Muscle of arm (tissue), 12 donors: ENCODE results near the gene TMEM213. TPM values are rescaled to one million over a fixed set of nuclear protein-coding genes. Genes with fewer than 3 reads are reported as not detected.

Experiments
- DNase-seq: peaks from one replicate; pipeline ENCODE4 v3.0.0-alpha.2; 2013
- polyA plus RNA-seq, 12 donors: library from polyadenylated mRNA; unstranded; fragments of 120-200 nt; gene quantifications; one replicate each; pipeline ENCODE4 v1.2.1, GENCODE V29; 2013; ENCODE audit not compliant: insufficient read length in 12 of 12

The TMEM213 gene
- polyA plus RNA-seq, 12 donors, result 0.03 to 0.30 (median 0.12) TPM; not detected in 4

DNA sequence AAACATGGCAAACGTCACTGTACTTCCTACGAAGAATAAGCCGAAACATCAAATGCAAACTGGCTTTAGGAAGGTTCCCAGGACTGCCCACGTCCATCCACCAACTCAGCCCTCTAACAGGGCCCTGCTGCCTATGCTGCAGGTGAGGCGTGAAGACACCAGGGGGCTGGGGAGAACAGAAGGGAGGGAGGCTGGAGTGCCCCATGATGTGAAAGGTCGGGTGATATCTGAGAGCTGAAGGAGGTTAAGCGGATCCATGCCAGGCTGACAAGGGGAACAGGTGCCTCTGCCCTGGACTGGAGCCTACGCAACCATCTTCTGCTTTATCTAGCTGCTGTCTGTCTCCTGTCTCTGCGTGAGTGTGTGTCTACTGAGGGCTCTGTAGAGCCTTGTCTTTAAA is 40.4 kb downstream of the TMEM213 start:
- DNase-seq, result no peak

DNA sequence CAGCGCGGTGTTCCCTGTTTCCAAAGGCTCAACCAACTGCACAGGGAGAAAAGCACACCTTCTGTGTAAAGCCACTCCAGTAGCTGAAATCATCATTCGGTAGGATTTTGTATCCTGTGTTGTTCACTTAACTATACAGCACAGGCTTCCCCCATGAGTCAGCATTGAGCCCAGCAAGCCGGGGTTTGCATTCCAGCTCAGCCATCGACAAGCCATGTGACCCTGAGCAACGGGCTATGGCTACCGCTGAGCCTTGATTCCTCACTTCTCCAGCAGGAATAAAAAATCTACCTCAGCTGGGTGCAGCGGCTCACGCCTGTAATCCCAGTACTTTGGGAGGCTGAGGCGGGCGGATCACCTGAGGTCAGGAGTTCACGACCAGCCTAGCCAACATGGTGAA is 44.3 kb downstream of the TMEM213 start:
- no peak for DNase-seq

DNA sequence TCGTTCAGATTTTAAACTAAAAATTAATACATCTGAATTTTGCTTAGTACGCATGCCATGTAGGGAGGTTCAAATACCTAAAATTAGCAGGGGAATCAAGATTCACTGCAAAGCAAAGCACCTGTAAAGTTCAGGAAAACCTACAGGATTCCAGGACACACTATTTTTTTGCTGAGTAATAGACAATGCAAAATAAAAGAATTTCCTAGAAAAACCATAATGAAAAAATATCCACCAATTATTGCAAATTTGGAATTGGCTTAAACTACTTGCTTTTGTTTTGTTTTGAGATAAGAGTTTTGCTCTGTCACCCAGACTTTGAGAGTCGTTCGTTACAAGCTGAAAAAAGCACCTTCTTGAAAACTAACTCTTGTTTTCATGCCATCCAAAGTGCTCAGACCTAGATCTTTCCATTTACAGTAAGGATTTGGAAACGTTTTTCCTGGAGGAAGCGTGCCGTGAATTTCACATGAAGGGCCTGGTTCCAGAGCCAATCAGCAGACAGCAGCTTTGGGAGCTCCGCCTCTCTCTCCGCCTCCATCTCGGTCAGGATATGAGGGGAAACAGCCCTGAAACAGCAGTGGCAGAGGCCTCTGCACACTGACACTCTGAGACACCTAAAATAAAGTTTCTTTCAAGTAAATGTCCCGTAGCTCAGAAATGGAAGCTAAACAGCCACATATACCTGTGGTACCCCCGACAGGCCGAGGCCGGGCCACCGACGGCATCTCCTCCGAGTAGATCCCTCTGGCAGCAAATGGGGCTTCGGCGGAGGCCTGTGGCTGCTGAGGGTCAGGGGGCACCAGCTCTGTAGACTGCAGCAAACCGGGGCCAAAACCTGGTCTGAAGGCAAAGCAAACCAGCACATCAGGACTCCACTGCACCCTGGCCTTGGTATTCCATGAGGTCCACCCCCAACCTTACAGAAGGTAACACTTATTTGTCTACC is 46.1 kb downstream of the TMEM213 start:
- no peak for DNase-seq

DNA sequence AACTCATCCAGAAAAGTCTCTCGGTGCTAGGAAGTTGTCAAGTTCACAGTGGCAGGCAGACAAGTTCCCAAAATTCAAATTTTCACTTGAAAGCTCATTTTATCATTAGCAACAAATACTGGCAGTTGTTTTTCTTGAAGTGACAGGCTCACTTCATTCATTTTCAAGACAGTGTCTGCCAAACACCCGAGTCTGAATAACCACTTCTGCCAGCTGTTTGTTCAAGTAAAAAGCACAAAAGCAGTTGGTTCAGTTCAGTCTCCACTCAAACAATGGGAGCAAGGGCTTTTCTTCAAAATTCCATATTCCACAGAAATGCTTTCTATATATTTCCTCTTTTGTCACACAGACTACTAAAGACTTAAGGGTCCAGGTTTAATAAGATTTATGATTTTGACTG is 47.9 kb downstream of the TMEM213 start:
- no peak for DNase-seq

DNA sequence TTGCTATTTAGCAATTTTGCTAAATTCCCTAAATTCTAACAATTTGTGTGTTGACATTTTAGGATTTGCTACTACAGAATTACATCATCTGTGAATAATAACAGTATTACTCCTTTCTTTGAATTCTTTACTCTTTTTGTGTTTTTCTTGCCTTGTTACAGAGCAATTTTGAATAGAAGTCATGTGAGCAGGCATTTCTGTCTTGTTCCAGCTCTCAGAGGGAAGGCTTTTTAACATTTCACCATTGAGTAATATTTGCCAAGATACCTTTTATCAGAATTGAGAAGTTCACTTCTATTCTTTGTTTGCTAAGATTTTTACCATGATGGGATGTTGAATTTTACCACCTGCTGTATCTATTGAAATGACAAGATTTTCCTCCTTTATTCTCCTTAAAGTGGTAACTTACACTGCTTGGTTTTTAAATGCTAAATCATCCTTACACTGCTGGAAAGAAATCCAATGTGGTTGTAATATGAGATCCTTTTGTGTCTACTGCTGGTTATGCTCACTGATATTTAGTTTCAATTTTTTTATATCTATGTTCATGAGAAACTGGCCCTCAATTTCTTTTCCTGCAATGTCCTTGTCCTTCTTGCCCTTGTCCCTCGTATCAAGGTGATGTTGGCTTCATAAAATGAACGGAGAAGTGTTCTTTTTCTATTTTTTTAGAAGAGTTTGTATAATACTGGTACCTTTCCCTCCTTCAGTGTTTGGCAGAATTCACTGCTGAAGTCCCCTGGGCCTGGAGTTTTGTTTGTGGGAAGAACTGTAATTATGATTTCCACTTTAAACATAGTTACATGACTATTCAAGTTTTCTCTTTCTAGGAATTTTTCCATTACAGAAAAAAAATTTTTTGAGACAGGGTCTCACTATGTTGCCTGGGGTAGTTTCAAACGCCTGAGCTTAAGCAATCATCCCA is 50.5 kb downstream of the TMEM213 start:
- peak; percentile 19 for DNase-seq

DNA sequence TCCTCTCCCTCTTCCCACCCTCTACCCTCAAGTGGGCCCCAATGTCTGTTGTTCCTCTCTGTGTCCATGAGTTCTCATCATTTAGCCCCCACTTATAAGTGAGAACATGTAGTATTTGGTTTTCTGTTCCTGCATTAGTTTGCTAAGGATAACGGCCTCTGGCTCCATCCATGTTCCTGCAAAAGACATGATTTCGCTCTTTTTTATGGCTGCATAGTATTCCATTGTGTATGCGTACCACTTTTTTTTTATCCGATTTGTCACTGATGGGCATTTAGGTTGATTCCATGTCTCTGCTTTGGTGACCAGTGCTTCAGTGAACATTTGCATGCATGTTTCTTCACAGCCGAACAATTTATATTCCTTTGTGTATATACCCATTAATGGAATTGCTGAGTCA is 51.9 kb downstream of the TMEM213 start:
- DNase-seq, result no peak

DNA sequence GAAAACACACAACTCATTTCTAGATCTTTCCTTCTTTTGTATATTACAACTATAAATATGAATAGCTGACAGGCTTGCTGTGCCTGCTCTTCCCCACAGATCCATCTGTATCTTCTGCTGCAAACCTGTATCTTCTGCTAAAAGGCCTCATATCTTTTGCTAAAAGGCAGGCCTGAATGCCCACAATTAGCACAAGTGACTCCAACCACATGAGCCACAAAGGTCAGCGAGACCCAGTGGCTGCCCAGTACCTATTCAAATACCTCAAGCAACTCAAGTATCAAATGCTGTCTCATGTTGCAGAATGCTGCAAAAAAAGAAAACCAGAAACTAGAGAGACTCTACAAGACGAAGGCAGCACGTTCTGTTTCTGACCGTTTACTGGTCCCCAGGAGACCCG is 54.7 kb downstream of the TMEM213 start:
- no peak for DNase-seq

DNA sequence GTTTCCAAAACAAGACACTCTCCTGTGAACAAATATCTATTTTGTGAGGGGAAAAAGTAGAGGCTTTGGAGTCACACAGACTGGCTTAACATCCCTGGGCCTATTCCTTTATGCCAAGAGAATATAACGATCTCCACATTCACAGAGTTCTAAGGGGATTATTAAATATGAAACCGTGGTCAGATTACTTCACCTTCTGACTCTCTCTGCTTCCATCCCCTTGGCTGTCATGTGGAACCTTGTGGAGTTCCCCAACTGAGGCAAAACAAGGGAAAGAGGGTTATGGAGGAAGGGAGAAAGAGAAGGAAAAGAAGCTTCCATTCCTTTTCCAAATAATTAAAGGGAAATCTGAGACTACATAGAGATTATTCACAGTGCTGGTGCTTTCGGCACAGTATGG is 55.7 kb downstream of the TMEM213 start:
- no peak for DNase-seq

DNA sequence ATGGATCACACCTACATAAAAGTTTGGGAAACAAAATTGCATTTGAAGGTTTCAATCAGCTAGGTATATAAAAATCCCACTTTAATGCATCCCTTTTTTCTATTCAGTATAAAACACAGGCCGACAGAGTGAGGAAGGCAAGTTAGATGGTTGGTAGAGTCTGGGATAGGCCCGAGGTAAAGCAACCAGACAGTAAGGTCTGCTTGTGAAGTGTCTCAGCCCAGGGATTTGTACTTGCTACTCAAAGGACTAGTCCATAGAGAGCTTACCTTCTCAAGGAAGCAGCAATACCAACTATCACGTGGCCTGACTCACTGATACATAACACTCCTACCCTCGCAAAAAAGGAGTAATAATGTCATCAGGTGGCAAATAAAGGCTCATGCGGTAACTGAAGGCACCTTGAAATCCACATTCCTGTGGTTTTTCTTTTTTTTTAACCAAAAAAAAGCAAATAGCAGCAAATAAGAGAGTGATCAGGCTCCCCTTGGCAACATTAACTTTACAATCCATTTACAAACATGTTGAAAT is 56.4 kb downstream of the TMEM213 start:
- no peak for DNase-seq

DNA sequence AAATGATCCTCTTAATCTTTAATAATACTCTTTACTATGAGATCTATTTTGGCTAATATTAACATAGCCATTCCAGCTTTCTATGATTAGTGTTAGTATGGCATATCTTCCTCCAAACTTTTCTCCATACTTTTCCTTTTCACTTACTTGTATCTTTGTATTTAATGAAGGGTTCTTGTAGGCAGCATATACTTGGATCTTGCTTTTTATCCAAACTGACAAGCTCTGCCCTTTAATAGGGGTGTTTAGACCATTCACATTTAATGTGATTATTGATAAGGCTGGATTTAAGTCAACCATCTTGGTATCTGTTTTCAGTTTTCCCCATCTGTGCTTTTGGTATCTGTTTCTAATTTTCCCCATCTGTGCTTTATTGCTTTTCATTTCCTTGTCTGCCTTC is 59.9 kb downstream of the TMEM213 start:
- no peak for DNase-seq

DNA sequence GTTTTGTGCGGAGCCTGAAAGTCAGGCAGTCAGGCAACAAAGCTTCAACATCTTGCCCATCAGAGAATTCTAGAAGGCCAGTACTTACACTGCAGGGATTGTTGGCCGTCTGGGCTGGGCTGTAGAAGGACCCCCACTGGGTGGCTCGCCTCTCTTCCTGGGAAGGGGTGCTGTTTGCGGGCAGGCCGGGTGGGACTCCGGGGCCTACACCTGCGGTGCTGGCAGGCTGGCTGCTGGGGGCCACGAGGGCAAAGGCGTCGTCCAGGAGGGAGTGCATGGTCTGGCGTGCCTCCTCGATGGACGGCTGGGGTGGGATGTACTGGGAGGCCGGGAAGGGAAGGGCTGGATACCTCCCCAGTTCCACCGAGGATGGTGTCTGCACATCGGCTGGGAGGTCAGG is 63.3 kb downstream of the TMEM213 start:
- no peak for DNase-seq

DNA sequence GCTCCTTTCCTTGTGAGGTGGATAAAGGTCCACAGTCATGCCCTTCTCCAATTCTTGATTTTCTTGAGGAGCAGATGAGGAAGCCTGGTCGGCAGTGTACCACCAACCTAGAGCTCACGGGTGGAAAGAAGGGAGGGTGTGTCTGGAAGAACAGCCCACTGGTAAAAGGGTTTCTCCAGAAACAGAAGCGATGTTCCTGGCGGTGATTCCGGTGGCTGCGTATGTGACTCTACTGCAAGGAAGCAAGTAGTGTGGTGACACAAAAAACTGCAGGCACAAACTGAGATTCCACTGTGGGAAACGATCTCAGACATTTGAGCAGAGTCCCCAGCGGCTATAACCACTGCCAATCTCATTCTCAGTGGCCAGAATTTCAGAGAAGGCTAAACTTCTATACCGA is 66.1 kb downstream of the TMEM213 start:
- no peak for DNase-seq

DNA sequence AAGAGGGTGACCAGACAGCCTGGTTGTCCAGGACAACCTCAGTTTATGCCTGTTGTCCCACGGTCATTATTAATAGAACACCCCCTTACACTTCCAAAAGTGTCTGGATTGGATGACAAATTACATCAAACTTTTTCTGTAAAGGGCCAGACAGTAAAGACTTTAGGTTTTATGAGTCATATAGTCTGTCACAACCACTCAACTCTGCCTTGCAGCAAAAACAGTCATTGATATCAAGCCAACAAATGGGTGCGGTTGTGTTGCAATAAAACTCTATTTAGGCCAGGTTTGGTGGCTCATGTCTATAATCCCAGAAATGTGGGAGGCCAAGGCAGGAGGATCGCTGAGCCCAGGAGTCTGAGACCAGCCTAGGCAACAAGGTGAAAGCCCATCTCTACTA is 66.9 kb downstream of the TMEM213 start:
- DNase-seq, result no peak

DNA sequence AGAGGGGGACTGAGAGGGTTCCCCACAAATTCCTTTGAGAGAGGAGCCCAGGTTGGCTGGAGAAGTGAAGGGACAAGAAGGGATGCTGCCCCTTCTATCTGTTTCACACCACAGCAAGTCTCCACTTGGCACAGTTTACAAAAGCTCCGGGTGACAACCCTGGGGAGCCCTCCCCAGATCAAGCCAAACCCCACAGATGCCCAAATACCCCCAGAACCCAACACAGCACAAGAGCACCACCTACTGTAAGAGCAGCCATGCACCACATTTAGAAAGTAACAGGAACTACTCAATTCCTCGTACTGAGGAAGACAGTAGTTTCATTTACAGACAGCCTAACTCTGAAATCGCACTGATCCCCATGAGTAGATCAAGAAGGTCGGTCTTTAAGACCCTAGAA is 68.0 kb downstream of the TMEM213 start:
- no peak for DNase-seq

DNA sequence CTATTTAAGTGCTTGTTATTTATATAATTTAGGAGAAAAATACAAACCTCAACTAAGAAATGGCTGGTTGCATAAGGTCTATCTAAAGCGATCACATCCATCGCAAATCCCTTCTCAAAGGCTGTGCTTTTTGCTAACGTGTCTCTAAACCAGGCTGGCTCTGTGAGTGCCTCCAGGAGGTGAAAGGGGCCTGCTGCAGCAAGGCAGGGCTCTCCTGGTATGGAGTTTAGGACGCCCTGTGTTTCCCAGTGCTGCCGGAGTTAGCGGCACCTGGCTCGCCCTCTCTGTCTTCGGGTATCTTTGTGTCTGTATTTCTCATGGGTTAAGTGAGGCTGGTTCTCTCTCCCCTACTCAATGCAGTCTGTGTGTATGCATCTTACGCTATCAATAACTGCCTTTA is 68.6 kb downstream of the TMEM213 start:
- no peak for DNase-seq

DNA sequence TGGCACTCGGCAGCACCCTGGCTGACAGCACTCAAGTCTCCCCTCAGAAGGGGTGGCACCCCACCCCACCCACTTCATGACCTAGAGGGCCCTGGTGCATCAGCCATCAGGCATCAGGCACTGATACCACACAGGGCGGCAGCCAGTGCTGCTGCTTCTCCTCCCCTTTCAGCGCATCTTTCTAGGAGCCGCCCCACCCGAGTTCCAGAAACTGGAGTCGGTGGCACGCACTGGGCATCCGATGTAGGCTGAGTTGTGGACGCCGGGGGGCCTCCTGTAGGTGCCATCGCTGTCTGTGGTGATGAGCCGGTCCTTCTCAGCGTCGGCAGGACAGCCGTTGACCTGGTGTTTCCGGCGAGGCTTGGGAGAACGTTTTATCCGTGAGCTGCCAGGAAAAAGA is 70.0 kb downstream of the TMEM213 start:
- DNase-seq, result no peak

DNA sequence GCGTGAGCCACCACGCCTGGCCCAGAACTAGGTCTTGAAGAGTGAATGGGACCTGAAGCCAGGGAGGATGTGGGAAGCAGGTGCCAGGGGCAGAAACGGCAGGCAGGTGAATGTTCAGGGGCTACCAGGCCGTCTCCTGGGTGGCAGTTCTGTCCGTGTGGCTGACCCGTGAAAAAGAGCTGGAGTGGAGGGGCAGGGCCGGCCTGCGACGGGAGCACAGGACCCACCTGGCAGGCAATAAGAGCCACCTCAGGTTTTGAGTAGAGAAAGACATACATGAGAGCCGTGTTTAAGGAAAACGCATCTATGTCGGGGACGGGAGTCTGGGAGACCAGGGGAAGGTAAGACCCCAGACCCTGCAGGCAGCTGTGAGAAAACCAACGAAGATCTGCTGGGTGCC is 70.9 kb downstream of the TMEM213 start:
- DNase-seq, result no peak

DNA sequence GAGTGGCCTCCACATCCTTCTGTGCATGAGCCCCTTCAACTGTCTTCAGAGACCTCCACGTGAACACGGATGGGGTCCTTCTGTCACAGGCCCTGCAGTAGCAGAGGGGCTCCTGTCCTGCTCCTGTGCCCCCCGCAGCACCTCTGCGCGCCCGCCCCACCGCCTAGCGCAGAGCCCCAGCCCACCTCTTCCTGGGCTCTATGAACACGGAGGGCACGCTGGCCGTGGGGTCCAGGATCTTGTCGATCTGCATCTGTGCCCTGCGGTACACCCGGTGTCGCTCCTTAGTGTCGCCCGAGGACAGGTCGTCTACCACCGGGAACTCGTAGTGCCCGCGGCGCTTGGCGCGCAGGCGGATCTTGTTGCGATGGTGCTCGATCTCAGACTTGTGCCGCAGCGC is 71.6 kb downstream of the TMEM213 start:
- no peak for DNase-seq

DNA sequence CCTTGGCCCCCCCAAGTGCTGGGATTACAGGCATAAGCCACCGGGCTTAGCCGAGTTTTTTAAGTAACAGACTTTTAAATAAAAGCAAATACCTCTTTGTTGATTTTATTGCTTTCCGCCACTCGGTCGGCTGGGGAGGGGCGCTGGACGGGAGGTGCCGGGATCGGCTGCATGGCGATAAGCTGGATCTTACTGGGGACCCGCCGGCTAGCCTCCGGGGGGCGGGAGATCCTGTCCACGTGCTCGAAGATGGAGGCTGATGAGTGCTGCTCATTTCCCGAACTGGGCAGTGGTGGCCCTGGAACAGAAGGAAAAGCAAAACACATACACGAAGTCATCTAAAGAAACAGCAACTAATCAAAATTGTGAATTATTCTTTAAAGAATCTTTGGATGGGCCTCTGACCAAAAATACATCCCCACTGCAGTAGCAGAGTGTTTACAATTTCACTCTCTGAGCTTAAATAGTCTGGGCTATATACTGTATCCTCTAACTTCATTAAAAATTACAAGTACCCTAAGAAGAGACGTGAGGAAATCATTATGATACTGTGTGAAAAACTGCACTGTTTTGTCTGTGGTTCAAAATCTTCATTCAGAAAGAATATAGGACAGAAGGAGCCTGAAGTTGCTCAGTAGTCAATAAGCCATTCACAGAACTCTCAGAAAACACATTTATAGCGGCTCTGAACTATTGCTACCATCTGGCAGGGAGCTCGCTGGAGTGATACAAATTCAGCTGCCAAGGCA is 73.4 kb downstream of the TMEM213 start:
- no peak for DNase-seq

DNA sequence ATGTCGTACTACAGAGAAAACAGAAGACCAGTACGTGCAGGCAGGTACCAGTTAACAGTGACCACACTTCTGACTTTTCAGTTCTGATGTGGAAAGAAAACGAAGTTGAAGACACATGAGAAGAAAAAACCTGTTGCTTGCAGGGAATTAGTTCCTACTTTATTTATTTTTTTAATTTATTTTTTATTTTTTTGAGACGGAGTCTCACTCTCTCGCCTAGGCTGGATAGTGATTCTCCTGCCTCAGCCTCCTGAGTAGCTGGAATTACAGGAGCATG is 74.0 kb downstream of the TMEM213 start:
- DNase-seq, result no peak

DNA sequence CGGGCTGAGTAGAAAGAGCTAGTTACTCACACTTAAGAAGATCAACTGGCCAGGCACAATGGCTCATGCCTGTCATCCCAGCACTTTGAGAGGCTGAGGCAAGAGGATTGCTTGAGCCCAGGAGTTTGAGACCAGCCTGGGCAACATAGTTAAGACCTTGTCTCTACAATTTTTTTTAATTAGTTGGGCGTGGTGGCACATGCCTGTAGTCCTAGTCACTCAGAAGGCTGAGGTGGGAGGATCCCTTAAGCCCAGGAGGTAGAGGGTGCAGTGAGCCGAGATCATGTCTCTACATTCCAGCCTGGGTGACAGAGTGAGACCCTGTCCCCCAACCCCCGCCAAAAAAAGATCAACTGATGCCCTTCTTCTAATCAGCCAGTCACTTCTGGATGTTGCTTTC is 74.8 kb downstream of the TMEM213 start:
- DNase-seq, result no peak
